Stimulated activated naive CD4-positive, alpha-beta T cell (primary cell): ENCODE measurements around the gene ATP1A3.
"Not testable (repeated sequence)": the region's sequence is repeated elsewhere in the genome, so short reads cannot be mapped to it uniquely, and the experiment has no call there.

Source experiments
- DNase-seq, 6 experiments: peaks; one replicate each; lab custom pipeline; 2025; lab: John Stamatoyannopoulos, UW

The ATP1A3 gene

DNA sequence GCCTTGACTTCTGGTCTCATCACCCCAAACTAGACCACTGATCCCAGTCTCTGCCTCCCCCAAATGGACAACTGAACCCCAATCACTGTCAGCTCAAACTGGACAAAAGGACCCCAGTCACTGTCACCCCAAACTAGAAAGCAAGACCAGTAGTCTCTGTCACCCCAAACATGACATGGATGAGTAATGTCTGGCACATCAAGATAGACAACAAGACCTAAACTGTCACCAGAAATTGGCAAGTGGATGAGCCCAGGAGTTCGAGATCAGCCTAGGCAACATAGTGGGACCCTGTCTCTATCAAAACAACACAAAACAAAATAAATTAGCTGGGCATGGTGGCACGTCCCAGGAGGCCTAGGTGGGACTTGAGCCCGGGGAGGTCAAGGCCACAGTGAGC is 46.9 kb downstream of the ATP1A3 start:
- no peak for DNase-seq

DNA sequence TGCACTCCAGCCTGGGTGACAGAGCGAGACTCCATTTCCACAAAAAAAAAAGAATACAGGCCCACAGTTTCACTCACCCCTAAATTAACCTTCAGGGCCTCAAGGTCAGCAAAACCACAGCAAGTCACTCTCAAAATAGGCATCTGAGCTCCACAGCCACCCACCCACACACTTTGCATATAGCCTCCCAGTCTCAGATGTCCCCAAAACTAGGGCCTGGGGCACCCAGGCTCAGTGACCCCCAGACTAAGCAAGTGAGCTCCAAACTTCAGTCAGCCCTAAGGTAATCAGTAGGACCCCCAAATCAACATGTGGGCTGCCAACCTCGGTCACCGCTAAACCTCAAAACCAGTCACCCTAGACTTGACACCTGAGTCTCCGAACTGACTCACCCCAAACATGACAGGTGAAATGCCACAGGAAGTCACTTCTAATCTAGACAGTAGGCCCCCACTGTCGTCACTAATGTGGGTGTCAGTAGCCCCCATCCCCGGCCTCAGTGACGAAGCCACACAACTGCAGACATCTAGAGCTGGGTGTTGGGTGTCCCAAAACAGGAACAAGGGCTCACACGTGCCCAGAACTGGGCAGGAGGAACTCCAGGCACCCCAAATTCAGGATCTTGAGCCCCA is 48.8 kb downstream of the ATP1A3 start:
- DNase-seq: peak; percentile 63 to 87 (median 71)

DNA sequence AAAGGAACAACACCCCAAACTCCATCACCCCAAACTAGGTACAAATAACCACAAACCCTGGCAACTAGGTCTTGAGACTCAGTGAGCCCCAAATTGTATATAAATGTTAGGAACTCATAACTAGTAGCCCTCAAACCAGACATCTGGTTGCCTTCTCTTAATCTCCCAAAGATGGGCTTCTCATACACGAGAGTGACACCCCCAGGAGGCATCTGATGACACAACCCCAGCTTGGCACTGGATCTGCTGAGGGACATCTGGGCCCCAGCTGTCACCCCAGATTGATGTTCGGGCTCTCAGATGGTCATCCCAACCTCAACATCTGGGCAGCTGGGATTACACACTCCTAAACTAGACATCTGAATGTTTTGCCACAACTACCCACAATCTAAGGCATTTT is 49.7 kb downstream of the ATP1A3 start:
- no peak for DNase-seq

DNA sequence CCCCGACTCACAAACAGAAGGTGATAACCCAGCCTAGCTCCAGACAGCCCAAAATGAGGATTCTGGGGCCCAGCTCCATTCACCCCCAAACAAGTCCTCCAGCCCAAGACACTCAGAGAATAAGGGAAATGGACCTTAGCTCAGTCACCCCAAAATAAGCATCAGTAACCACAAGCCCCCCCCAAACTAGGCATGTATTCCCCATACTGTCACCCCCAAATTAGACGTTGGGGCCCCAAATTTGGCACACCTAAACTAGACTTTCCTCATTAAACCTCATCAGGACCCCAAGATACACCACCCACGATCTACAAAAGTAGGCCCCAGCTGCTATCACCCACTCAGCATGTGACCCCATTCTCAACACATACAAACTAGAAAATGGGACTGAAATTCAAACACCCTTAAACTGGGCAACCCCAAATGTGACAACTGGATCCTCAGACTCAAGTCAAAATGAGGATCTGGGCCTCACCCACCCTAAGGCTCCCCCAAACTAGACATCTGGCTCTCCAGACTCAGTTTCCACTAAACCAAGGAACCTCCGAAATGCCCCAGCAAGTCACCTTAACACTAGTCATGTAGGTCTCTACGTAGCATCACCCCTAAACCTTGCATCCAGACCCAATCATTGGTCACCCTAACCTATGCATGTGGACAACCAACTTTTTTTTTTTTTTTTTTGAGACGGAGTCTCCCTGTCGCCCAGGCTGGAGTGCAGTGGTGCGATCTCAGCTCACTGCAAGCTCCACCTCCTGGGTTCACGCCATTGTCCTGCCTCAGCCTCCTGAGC is 52.4 kb downstream of the ATP1A3 start:
- DNase-seq: no peak

DNA sequence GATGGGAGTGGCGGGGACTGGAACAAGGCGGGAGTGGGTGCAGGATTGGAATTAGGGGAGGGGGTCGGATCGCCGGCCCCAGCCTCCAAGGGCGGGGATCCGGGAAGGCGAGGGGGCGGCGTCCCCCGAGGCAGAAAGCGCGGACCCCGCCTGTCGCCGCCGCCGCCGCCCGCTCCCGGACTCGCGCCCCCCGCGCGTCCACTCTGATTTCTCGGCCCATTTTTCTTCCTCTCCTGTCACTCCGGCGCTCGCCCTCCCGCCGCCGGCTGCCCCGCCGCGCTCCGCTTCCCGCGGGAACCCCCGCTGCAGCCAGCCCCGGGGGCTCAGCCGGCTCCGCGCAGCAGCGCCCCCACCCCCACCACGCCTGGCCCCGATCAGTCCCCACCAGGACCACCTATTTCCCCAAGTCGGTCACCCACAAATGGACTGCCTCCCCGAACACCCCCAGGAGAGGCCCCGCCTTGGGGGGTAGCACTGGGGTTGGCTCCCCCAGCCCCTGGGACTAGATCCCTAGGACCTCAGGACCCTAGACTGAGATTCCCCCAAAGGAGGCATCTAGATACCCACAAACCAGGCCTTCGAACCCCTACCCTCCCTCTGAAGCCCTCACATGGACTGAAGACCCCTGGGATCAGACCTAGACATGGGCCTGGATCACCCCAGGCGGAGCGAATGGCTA is 53.2 kb downstream of the ATP1A3 start:
- DNase-seq: no peak

DNA sequence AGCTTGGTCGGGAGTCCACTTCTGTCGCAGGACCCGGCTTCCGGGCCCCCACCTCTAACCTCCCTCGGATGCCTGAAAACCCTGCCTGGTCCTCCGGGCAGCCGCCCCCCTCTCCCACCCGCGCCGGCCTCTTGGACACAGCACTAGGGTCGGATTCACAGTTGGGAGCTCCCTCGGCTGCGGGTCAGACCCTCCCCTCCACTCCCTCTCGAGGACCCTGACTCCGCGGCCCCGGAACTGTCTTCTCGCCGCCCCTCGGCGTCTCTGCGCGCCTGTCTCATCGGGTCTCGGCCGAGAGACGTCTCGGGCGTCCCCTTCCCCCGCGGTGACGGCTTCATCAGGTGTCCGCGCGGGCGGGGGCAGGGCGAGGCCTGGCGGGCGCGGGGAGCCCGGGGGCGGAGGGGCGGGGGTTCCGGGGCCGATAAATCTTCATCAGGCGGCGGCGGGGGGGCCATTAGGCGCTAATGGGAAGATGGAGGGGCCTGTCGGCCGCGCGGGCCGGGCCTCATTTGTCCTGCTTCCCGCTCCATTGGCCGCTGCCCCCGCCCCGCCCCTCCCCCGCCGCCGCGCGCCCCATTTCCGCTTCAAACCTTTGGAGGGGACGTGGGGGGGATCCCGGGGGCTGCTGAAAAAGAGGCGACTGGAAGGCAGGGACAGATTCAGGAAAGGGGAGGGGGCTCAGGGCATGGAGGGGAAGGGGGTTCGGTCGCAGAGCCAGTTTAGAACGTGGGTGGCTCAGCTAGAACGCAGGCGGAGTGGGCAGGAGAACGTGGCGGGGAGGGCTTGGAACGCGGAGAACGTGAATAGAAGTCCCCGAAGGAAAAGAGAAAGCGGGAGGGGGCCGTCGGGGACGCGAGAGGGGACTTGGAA is 53.9 kb downstream of the ATP1A3 start:
- DNase-seq: peak in 3 of 6 experiments; percentile 14 to 35 (median 27)

DNA sequence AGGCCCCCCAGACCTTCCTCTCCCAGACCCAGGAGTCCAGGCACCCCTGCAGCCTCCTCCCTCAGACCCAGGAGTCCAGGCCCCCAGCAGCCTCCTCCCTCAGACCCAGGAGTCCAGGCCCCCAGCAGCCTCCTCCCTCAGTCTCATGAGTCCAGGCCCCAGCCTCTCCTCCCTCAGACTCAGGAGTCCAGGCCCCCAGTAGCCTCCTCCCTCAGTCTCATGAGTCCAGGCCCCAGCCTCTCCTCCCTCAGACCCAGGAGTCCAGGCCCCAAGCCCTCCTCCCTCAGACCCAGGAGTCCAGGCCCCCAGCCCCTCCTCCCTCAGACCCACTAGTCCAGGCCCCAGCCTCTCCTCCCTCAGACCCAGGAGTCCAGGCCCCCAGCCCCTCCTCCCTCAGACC is 54.8 kb downstream of the ATP1A3 start:
- not testable (repeated sequence) for DNase-seq

DNA sequence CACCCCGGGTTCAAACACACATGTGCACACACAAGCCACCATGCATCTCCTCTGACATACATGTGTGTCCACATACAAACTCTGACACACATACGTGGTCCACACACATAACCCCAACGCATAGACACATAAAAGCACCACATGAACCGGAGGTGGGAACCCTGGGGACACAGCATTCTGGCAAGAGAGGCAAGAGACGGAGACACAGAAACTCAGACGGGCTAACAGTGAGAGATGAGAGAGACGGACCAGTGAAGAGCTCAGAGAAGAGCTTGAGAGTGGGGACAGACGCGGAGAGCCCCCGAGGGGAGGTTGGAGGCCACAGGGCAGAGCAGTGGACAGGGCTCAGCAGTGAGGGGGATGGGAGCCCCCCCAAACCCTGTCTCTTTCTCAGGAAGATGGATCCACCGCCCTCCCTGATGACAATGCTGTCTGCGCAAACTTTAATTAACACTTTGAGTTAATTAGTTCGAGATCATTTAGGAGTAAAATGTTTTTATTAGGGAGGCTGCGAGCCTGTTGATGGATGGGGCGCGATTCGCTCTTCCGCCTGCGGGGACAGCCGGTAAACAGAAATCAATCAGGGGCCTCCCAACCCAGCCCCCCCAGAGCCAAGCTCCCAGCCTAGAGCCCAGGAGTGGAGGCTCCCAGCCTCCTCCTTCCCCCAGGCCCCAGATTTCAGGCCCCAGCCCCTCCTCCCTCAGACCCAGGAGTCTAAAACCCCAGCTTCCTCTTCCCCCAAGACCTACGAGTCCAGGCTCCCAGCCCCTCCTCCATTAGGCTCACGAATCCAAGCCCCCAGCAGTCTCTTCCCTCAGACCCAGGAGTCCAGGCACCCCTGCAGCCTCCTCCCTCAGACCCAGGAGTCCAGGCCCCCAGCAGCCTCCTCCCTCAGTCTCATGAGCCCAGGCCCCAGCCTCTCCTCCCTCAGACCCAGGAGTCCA is 56.2 kb downstream of the ATP1A3 start:
- DNase-seq: no peak

DNA sequence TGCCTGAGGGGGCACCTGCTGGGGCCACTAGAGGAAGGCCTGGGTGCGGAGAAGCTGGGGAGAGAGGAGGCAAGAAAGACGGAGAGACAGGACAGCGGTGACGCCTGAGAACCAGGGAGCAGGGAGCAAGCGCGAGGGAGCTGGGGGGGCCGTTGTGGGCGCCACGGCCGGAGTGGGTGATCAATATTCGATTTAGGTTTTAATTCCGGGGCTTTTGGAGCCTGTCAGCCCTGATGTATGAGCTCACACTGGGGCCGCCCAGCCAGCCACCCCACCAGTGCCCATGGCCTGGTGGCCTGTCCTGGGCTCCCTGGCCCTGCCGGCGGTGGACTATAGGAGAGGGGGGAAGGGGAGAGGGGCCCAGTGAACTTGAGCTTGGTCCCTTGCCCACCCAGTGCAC is 57.1 kb downstream of the ATP1A3 start:
- no peak for DNase-seq

DNA sequence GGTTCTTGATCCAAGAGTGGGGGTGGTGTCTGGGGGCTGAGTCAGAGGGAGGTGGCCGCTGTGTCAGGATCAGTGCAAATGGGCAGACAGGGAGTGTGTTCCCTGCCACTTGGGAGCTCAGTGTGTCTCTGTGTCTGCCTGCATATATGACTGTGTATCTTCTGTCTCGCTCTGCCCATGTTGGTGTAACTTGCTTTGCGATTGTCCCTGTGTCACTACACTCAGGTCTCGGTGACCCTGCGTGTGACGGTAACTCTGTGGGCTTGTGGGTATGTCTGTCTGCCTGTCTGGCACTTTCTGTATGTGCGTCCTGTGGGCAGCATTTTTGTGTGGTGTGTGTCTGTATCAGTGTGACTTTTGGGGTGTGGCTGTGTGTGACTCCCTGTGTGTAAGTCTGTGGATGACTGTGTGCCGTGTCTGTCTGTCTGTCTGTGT is 57.6 kb downstream of the ATP1A3 start:
- DNase-seq: no peak

DNA sequence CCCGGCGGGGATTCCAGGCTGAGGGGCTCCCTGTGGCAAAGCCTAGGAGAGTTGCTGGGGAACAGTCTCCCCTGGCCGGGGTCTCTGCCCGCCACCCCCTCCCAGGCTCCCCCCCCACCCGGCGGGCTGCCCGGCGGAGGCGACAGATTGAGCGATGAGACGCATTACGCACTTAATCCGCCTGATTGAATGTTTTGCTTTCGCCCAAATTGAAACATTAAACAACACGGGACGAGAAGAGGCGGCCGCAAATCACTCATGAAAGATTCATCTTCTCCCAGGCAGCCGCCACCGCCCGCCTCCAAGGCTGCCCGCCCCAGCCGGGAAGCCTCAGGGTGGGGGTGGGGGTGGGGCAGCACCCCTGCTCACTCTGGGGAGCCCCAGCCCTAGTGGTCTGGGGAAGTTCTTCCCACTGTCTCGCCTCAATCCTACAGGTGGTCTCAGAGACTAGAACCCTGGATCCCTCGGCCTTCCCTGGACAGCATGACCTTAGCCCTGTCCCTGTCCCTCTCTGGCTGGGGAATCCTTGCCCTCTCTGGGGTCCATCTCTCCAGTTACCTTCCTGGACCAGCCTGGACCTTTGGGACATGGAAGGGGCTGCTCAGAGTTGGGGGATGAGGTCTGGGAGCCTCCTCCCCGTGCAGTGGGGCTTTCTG is 58.1 kb downstream of the ATP1A3 start:
- DNase-seq: no peak

DNA sequence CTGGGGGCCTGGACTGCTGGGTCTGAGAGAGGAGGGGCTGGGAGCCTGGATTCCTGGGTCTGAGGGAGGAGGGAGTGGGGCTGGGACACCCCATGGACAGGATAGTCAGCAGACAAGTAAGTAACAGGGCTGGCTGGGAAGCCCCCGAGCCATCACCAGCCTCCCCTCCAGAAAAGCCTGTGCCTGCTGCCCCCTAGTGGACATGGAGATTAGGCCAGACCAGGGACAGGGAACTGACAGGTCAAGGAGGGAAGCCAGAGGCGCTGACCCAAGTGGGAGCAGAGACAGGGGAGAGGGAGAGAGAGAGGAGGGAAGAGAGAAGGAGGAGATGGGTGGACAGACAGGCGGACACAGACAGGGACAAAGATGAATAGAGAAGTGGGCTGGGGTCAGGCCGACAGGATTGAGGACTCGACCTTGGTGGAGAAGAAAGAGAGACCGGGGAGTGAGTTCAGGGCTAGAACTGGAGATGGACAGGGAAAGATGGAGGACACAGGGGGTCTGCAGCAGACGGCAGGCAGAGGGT is 59.1 kb downstream of the ATP1A3 start:
- peak; percentile 42 to 76 (median 71) for DNase-seq

DNA sequence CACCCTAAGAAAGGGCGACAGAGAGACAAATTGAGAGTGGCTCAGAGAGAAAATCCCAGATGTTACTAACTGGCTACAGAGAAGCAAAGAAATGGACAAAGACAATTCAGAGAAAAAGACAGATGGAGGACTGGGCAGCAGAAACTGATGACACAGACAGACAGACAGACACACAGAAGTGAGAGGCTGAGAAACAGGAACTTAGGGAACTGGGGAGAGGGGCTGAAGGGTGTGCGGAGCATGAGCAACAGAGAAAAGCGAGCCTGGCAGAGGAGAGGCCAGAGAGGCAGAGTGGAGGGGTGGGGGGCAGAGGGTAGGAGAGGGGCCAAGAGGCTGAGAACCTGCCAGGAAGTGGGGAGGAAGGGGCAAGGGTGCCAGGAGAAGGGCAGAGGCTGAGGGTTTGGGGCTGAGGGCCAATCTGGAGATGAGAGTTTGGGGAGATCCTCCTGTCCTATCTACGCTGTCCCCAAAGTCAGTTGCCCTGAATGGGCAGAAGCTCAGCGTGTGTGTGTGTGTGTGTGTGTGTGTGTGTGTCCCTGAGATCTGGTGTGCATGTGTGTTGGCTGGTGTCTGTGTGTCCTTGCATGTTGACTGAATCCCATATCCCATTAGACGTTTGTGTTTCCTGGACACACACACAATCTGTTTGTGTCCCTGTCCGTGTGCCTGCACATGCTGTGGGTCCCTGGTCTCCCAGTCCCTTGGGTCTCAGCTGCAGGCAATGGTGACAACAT is 60.2 kb downstream of the ATP1A3 start:
- no peak for DNase-seq

DNA sequence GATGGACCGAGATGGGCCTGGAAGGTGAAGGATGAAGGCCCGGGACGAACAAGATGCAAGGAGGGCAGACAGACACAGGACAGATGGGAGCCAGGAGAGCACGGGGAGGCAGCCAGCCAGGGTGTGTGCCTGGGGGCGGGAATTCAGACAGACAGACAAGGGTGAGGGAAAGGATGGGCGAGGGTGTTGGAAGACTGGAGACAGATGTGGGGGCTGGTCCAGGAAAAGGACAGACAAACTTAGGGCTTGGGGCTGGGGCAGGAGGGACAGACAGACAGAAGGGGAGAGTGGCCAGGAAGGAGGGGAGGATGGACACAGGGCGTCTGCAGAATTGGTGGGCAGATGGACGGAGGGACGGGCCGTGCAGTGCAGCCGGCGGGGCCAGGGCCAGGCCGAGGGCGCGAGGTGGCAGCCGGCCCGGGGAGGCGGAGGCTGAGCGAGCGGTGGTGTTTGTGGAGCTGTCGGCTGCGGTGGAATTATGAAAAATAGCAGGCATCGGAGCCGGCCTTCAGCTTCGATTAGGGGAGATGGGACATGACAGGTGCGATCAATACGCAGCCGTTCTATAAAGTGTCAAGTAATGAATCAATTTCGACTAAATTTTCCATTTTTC is 61.2 kb downstream of the ATP1A3 start:
- no peak for DNase-seq

DNA sequence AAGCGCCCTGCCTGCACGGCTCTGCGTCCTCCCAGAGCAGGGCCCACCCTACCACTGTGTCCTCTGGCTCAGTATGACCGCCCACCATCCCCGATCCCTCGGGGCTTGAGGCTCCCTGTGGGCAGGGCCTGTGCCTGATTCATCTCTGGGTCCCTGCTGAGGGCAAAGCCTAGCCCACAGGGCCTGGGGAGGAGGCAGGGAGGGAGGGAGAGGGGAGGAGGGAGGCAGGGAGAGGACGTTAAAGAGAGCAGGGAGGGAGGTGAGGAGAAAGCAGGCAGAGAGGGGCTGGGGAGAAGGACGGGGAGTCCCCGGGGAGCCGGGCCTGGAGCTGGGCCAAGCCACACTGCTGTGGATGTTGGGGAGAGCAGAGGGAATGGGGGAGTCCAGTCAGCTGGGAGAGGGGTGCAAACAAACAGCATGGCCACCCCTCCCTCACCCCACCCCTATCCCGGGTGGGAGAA is 61.7 kb downstream of the ATP1A3 start:
- DNase-seq: no peak

DNA sequence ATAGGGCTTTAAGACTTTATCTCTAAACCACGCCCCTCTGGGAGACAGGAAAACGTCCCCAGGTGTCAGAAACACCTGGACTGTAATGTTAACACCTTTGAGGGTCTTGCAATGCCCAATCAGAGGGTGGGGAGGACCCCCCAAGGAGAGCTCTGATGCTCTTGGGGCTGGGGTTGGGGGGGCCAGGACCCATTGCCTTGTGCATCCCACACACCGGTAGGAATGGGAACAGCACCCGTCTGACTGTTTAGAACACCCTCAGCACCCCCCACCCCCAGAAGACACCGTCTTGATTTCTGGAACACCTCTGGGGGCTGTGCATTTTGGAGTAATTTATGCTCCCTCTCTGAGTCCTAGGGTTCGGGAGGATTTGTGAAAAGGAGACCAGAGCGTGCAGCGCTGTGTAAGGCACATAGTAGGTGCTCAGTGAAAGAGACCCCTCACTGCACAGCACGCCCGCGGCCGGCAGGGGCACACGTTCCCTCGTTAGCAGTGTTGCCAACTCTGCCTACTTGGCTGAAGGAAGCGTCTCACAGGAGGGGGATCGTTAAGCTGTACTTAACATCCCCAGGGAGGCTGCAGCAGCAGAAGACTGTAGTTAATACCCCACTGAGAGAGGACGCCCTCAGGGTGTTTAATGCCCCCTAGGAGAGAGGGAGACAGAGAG is 63.0 kb downstream of the ATP1A3 start:
- no peak for DNase-seq

DNA sequence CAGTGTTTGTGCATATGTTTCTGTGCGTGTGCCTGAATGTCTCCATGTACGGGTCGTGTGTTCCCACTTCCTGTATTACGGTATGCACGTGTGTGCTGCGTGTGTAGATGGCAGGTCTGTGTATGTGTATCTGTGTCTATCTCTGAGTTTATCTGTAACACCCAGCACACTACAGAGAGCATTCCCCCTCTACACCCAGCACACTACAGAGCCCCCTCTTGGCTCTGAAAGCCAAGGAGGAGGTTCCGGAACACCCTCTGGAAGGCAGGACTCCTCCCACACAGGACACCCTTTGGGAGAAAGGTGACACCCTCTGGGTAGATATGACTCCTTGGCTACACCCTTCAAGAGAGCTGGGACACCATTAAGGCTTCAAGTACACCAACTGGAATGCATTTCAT is 63.7 kb downstream of the ATP1A3 start:
- no peak for DNase-seq

DNA sequence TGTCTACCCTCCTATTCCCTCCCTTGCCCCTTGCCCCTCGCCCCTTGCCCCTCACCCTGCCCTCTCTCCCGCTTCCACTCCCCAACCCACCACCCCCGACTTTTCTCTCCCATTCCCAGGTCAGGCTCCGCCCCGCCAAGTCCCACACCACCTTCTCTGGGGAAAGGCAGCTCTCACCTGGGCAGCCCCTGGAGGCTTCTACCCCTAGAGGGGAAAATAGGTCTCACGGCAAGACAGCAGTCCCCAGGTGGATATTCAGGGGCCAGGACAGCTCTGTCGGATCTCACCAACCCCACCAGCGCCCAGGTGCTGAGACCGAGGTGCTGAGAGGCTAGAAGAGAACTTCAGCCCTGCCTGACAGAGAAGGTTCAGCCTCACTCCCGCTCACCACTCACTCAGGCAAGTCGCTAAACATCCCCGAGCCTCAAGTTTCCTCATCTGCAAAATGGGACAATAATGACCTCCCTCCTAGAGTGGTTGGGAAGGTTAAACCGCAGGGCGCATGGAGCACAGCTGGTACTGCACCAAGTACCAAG is 64.4 kb downstream of the ATP1A3 start:
- DNase-seq: no peak
